ENCODE measurements around the gene MCRIP1. TPM values are rescaled to one million over a fixed set of nuclear protein-coding genes. Genes with fewer than 3 reads are reported as not detected.

MCRIP1 gene
- total and polyA plus RNA-seq, 2 of the 4 experiments (the other 2 are of a cell fraction), result 56.5 to 164 TPM

DNA sequence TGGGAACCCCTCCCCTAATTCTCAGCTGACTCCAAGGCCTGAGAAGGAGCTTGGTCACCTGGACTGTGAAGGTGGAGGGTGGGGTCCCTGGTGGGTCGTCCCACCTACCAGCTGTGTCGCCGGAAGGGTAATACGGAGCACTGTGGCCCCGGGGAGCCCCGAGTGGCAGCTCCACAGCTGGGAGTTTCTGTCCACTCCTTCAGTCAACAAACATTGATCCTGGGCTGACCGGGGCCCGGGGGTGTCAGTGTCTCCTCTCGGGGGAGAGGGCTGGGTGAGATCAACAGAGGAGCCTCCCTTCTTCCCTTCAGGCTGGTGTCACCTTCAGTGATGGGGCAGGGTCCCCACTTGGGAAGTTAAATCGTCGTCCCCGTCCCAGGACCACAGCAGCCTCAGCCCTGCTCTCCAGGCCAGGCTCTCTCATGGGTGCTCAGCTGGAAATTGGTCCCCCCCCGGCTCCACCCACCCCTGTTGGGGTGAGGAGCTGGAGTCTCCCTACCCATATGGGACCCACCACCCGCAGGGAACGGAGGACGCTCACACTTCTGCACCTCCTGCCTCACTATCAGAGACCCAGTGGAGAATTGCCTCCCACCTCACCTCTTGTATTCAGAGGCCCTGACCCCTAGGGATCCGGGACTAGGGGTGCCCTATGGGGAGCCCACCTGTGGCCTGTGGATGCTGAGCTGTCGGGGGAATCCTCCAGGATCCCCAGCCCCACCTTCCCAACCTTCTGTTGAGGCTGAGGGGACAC, 27.2 kb downstream of the MCRIP1 start:
- H3K9me3 ChIP-seq (ENCODE audit: control insufficient read depth, insufficient read depth, low read length), result peaks cover 3% of the 10 kb centered on the region
- H3K4me2 ChIP-seq (ENCODE audit: low read depth, low read length), result no peak overlapping the region
- H3K79me1 ChIP-seq (ENCODE audit: low read depth in 1 of 2, low read length in 2 of 2), result no peaks in the 10 kb centered on the region
- no peak overlapping the region for H3K4ac ChIP-seq (ENCODE audit: low read depth, low read length)
- no peak overlapping the region for H4K5ac ChIP-seq (ENCODE audit: low read depth, low read length)
- H3K14ac ChIP-seq (replicated peaks; ENCODE audit: low read depth, low read length), result no peak overlapping the region
- H3K9ac ChIP-seq (ENCODE audit: low read depth, low read length), result no peak overlapping the region
- no peak overlapping the region for H4K91ac ChIP-seq (ENCODE audit: insufficient read depth, low read depth, low read length)
- no peak overlapping the region for H3K27ac ChIP-seq (ENCODE audit: insufficient read depth, low read length)
- H4K20me1 ChIP-seq (ENCODE audit: insufficient read depth, low read length), result no peaks in the 10 kb centered on the region
- no peaks in the 10 kb centered on the region for H3K36me3 ChIP-seq (ENCODE audit: control insufficient read depth, insufficient read depth, low read length)
- no peak overlapping the region for H3K18ac ChIP-seq (ENCODE audit: low read depth, low read length)
- intact Hi-C loops (cut with micrococcal nuclease), result no loop called here
- no CpG with 5 or more reads among the region's 18 CpGs for WGBS, 2 experiments (ENCODE audit: extremely low coverage in 2 of 2, insufficient read length in 1 of 2)
- peaks cover 81% of the 10 kb centered on the region for H3K27me3 ChIP-seq (ENCODE audit: control insufficient read depth, insufficient read depth, low read length)
- TF ChIP-seq BHLHE40 (IDR thresholded peaks at IDR 0.05; ENCODE audit: low read depth, low read length) (no peak), RAD21 (IDR thresholded peaks at IDR 0.05; ENCODE audit: low read length) (no peak), MAZ (IDR thresholded peaks at IDR 0.05; ENCODE audit: borderline replicate concordance, low read depth, low read length) (no peak), NFE2L2 (IDR thresholded peaks at IDR 0.05; ENCODE audit: low read depth, low read length) (no peak), CHD1 (IDR thresholded peaks at IDR 0.05; ENCODE audit: low read depth, low read length) (no peak), SMC3 (IDR thresholded peaks at IDR 0.05; ENCODE audit: low read depth, low read length) (no peak), POLR2A (IDR thresholded peaks at IDR 0.05; ENCODE audit: low read depth, low read length) (no peak), FOS (IDR thresholded peaks at IDR 0.05; ENCODE audit: low read depth, low read length) (no peak), CEBPB (IDR thresholded peaks at IDR 0.05; ENCODE audit: low read depth, low read length) (no peak)
- TF ChIP-seq, protein P1, sequence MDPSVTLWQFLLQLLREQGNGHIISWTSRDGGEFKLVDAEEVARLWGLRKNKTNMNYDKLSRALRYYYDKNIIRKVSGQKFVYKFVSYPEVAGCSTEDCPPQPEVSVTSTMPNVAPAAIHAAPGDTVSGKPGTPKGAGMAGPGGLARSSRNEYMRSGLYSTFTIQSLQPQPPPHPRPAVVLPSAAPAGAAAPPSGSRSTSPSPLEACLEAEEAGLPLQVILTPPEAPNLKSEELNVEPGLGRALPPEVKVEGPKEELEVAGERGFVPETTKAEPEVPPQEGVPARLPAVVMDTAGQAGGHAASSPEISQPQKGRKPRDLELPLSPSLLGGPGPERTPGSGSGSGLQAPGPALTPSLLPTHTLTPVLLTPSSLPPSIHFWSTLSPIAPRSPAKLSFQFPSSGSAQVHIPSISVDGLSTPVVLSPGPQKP (IDR thresholded peaks at IDR 0.05; ENCODE audit: borderline replicate concordance, low read depth, low read length), result no peak
- TF ChIP-seq, protein P2, sequence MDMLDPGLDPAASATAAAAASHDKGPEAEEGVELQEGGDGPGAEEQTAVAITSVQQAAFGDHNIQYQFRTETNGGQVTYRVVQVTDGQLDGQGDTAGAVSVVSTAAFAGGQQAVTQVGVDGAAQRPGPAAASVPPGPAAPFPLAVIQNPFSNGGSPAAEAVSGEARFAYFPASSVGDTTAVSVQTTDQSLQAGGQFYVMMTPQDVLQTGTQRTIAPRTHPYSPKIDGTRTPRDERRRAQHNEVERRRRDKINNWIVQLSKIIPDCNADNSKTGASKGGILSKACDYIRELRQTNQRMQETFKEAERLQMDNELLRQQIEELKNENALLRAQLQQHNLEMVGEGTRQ (IDR thresholded peaks at IDR 0.05; ENCODE audit: low read depth, low read length), result no peak
- TF ChIP-seq, protein P3, sequence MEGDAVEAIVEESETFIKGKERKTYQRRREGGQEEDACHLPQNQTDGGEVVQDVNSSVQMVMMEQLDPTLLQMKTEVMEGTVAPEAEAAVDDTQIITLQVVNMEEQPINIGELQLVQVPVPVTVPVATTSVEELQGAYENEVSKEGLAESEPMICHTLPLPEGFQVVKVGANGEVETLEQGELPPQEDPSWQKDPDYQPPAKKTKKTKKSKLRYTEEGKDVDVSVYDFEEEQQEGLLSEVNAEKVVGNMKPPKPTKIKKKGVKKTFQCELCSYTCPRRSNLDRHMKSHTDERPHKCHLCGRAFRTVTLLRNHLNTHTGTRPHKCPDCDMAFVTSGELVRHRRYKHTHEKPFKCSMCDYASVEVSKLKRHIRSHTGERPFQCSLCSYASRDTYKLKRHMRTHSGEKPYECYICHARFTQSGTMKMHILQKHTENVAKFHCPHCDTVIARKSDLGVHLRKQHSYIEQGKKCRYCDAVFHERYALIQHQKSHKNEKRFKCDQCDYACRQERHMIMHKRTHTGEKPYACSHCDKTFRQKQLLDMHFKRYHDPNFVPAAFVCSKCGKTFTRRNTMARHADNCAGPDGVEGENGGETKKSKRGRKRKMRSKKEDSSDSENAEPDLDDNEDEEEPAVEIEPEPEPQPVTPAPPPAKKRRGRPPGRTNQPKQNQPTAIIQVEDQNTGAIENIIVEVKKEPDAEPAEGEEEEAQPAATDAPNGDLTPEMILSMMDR (conservative IDR thresholded peaks at IDR 0.05; ENCODE audit: low read depth, low read length), result no peak
- no peaks in the 10 kb centered on the region for H3K9me1 ChIP-seq (ENCODE audit: insufficient read depth, low read length)
- no peak overlapping the region for H2AK5ac ChIP-seq (ENCODE audit: low read depth, low read length)
- ATAC-seq (ENCODE audit: low read depth), result no peak
- H3K4me3 ChIP-seq (ENCODE audit: insufficient read depth, low read depth, low read length), result no peak overlapping the region
- in situ Hi-C loops (cut with MboI; ENCODE audit: low sequenced_read_pairs), result no loop called here
- no peak overlapping the region for H3K56ac ChIP-seq (ENCODE audit: extremely low read depth, insufficient read depth, low read length)
- no peak for DNase-seq
- no peak overlapping the region for H2AK9ac ChIP-seq (replicated peaks; ENCODE audit: low read depth, low read length, poor library complexity)
- dilution Hi-C loops (cut with HindIII; ENCODE audit: low sequenced_read_pairs, unreplicated experiment), result no loop called here
- H2BK120ac ChIP-seq (ENCODE audit: low read depth, low read length), result no peak overlapping the region
- BruUV-seq (replicated peaks), result no TSS peak
- no peak overlapping the region for H2BK15ac ChIP-seq (ENCODE audit: low read depth, low read length)
- no peak overlapping the region for H4K8ac ChIP-seq (ENCODE audit: low read depth in 2 of 2, low read length in 2 of 2)
- ChIA-PET CTCF (interaction anchor here (0.6 kb wide), 1 partner anchor 75 kb away, joined by 4 read pairs; no protein-coding TSS in a partner anchor), POLR2A (ENCODE audit: unreplicated experiment) (no interaction called here)
- no peak overlapping the region for H2BK5ac ChIP-seq (ENCODE audit: low read depth, low read length, poor library complexity, severe bottlenecking)
- no peaks in the 10 kb centered on the region for H3K4me1 ChIP-seq (ENCODE audit: control insufficient read depth, insufficient read depth, low read length)
- no peak overlapping the region for H3K23ac ChIP-seq (ENCODE audit: low read depth, low read length)
- no peak overlapping the region for H2AFZ ChIP-seq (replicated peaks; ENCODE audit: low read length, poor library complexity)
- H2BK20ac ChIP-seq (ENCODE audit: low read depth, low read length), result no peak overlapping the region
